T-helper 1 cell treated with Interleukin-12 subunit alpha and Interleukin-12 subunit beta and Interleukin-4 antibody, amounts not matched to agents 30 μg/mL and 1 μg/mL, for 36 hours (primary cell): ENCODE measurements around the gene GPR183.

Experiments
- H3K27ac Mint-ChIP-seq: one replicate; pipeline ENCODE4 v1.8.0; 2021; ENCODE audit warnings: mild to moderate bottlenecking, mixed read lengths
- H3K27me3 Mint-ChIP-seq: one replicate; pipeline ENCODE4 v1.8.0; 2021; ENCODE audit warnings: low read depth, mixed read lengths
- H3K36me3 Mint-ChIP-seq: one replicate; pipeline ENCODE4 v1.8.0; 2021; ENCODE audit warnings: low read depth, mixed read lengths
- H3K4me1 Mint-ChIP-seq: one replicate; pipeline ENCODE4 v1.8.0; 2021; ENCODE audit warnings: low read depth, mixed read lengths
- H3K4me3 Mint-ChIP-seq: one replicate; pipeline ENCODE4 v1.8.0; 2021; ENCODE audit warnings: mild to moderate bottlenecking, moderate library complexity, mixed read lengths
- H3K9me3 Mint-ChIP-seq: one replicate; pipeline ENCODE4 v1.8.0; 2021; ENCODE audit warnings: mixed read lengths

GPR183 gene

DNA sequence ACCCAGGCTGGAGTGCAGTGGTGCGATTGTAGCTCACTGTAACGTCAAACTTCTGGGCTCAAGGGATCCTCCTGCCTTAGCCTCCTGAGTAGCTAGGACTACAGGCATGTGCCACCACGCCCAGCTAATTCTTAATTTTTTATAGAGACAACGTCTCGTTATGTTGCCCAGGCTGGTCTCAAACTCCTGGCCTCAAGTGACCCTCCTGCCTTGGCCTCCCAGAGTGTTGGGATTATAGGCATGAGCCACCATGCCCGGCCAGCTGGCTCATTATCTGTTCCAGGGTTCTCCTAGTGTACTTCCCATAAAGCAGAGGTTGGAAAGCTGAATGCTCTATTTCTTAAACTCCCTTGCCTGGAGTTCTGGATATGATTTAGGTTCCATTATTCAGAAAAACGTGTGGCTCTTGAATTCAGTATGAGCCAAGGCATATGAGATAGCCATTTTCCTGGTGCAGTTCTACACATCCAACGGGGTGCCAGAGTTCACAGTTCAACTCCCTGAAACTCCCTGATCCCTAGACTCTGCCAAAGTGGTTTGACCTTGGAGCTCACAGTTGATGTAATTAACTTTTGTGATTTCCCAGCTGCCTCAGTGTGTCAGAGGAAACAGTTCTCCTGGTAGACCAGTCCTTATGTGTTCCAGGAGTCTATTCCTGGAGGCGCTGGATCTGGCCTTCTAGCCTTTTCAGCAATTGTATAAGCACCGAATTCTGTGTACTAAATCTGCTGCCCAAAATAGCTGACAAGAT lies 21.6 kb downstream of the GPR183 start:
- Mint-ChIP-seq H3K4me1 (peaks cover 53% of the 10 kb centered on the region), H3K27me3 (no peaks in the 10 kb centered on the region), H3K36me3 (peaks cover 22% of the 10 kb centered on the region), H3K4me3 (no peak overlapping the region), H3K9me3 (no peaks in the 10 kb centered on the region), H3K27ac (no peak overlapping the region)

DNA sequence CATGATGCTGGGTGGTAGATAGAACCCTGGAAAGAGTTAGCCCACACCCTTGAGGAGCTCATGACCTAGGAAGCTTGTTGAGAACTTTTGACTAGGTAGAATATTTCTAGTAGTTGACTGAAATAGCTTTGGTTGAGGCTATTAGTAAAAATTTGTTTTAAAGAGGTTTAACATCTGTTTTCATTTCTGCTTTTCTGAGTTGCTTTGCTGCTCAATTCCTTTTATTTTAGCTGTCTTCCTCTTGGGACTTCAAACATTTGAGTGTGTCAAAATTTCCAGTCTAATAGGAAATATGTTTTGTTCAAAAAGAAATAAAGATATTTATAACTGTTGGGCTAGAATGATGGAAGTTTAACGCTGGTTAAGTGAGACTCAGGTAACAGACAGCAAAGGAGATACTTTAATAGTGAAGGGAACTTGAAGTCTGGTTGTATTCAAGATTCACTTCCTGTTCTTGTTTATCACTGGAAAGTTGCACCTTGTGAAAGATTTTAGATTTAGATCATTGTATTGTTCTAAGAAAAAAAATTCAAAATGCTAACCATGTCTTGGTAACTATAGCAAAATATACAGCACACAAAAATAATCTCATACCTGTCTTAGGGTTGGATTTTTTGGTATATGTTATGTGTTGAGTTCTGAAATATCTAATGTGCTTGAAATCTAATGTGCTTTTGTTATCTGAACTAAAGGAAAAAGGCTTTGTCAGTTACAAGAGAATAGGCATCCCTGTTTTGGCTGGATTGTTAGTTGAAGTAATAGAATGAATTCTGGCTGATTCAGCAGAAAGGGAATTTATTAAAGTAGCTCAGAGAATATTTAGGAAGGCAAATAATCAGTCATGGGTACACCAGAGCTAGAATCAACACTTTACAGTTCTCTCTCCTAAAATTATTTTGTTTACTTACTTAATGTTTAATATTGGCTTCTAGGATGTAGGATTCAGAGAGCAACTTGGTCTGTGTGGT lies 24.7 kb downstream of the GPR183 start:
- Mint-ChIP-seq H3K4me3 (peak overlapping the region; percentile 29), H3K9me3 (no peaks in the 10 kb centered on the region), H3K27ac (peak overlapping the region; percentile 47), H3K4me1 (peaks cover 48% of the 10 kb centered on the region), H3K27me3 (no peaks in the 10 kb centered on the region), H3K36me3 (peaks cover 28% of the 10 kb centered on the region)

DNA sequence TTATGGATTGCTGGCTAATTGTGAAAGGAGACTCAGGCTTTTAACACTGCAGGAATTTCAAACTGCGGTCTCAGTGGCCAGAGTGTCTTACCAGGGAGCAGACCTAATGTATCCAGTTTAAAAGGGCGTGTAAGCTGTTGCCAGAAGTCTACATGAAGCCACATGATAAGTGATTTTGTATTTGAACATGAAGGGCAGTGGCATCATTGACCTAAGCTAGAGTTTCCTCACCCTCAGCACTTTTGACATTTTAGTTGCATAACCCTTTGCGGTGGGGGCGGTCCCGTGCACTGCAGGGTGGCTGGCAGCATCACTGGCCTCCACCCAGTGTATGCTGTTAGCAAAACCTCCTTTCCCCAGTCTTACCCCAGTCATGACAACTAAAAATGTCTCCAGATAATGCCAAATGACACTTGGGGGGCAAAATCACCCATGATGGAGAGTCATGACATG lies 25.4 kb downstream of the GPR183 start:
- peak overlapping the region; percentile 29 for H3K27ac Mint-ChIP-seq
- H3K36me3 Mint-ChIP-seq, result peaks cover 28% of the 10 kb centered on the region
- no peaks in the 10 kb centered on the region for H3K27me3 Mint-ChIP-seq
- H3K4me3 Mint-ChIP-seq, result no peak overlapping the region
- no peaks in the 10 kb centered on the region for H3K9me3 Mint-ChIP-seq
- H3K4me1 Mint-ChIP-seq, result peaks cover 48% of the 10 kb centered on the region

DNA sequence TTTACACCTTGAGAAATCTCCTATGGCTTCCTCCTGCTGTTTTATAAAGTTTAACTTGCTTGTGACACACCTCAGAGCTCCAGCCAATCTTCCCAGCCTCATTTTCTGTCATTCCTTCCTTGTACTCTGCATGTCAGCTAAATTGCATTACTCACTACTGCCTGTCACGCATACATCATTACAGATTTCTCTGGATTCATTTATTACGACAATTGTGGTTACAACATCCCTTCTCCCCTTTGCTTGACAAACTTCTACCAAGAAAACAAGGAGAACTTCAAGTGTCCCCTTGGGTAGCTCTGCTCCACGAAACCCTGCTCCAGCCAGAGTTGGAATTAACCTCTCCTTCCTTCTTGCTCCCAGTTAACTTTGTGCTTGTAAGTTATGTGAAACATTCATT lies 27.0 kb downstream of the GPR183 start:
- no peaks in the 10 kb centered on the region for H3K27me3 Mint-ChIP-seq
- no peak overlapping the region for H3K27ac Mint-ChIP-seq
- peaks cover 25% of the 10 kb centered on the region for H3K36me3 Mint-ChIP-seq
- H3K4me1 Mint-ChIP-seq, result peaks cover 56% of the 10 kb centered on the region
- H3K4me3 Mint-ChIP-seq, result no peak overlapping the region
- no peaks in the 10 kb centered on the region for H3K9me3 Mint-ChIP-seq

DNA sequence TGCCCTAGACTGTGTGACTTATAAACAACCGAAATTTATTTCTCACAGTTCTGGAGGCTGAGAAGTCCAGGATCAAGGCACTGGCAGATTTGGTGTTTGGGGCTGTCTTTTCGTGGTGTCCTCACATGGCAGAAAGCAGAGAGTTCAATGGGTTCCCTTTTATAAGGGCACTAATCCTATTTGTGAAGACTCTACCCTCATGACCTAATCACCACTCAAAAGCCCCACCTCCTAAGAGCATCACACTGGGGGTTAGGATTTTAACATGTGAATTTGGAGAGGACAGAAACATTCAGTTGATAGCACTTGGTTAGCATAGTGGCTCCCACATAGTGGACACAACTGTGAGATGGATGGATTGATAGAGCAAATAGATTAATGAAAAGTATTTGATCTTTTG lies 27.6 kb downstream of the GPR183 start:
- H3K4me1 Mint-ChIP-seq, result peaks cover 61% of the 10 kb centered on the region
- H3K27ac Mint-ChIP-seq, result no peak overlapping the region
- peaks cover 28% of the 10 kb centered on the region for H3K36me3 Mint-ChIP-seq
- H3K4me3 Mint-ChIP-seq, result no peak overlapping the region
- no peaks in the 10 kb centered on the region for H3K27me3 Mint-ChIP-seq
- H3K9me3 Mint-ChIP-seq, result no peaks in the 10 kb centered on the region

DNA sequence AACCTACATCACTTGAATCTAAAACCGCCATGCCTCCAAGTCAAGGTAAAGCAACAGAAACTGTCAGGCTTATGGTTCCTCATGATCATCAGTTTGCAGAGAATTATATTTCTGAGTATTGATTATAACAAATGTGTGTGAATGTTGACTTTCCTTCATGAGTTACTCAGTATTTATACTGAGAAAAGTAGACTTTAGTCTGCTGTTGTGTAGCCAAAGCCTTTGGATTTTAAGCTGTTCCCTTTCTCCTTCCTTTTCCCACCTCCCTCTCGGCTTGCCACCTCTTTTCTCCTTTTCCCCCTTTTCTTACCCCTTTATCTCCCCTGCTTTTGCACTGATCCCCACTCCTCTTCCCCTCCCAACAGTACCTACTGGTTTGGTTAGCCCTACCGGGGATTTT lies 28.4 kb downstream of the GPR183 start:
- Mint-ChIP-seq H3K36me3 (peaks cover 28% of the 10 kb centered on the region), H3K4me1 (peaks cover 66% of the 10 kb centered on the region), H3K27me3 (no peaks in the 10 kb centered on the region), H3K4me3 (no peak overlapping the region), H3K9me3 (no peaks in the 10 kb centered on the region), H3K27ac (no peak overlapping the region)

DNA sequence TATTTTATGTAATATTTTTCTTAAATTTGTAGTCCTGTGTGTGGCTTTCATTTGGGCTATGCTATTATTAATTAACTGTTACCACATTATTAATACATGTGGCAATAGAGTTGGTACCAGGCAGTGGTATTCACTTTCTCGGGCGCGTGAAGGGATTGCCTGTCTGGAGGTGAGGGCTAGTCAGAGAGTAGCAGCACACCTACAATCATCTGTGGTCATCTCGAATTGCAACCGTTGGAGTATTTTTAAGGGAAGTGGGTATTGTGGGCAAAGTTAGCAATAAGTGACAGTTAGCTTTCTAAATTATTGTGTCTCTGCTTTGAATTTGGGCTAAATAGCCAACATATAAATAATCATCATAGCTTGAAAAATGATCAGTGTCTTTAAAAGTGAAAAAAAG lies 29.0 kb downstream of the GPR183 start:
- H3K9me3 Mint-ChIP-seq, result peaks cover 1% of the 10 kb centered on the region
- H3K27ac Mint-ChIP-seq, result no peak overlapping the region
- H3K4me3 Mint-ChIP-seq, result no peak overlapping the region
- H3K27me3 Mint-ChIP-seq, result no peaks in the 10 kb centered on the region
- peaks cover 71% of the 10 kb centered on the region for H3K4me1 Mint-ChIP-seq
- peaks cover 32% of the 10 kb centered on the region for H3K36me3 Mint-ChIP-seq

DNA sequence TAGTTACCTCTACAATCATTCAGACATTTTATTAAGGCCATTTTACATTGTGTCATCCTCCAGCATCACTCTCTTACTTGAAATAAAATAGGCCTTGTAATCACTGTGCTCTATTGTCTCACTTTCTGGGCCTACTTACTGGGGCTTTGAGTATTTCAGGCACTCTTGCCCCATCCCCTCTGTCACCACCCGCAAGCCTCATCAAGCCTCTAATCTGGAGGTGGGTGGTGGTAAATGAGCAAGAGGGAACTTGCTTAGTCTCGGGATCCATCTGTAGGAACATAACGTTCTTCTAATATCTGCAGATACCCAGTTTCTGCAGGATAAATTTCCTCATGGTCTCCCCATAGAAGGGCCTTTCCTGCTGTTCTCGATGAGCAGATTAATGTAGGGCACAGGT lies 29.6 kb downstream of the GPR183 start:
- H3K36me3 Mint-ChIP-seq, result peaks cover 37% of the 10 kb centered on the region
- no peak overlapping the region for H3K4me3 Mint-ChIP-seq

DNA sequence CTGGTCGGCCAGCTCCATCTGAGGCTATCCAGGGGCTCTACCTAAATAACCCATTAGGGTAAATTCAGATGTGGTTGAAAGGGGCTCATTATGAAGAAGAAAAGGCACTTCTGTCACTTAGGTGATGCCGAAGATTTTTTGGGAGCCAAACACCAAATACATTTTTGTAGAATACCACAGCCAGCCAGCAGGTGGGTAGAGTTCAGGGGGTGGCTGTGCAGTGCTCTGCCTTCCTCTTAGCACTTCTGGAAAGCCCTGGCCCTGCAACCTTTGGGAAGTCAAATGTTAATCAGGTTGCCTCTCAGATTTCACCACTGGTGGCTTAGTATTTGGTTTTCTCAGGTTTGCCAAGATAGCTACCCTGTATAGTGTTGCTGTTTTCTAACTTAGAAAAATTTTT lies 30.5 kb downstream of the GPR183 start:
- H3K36me3 Mint-ChIP-seq, result peaks cover 43% of the 10 kb centered on the region
- peaks cover 59% of the 10 kb centered on the region for H3K4me1 Mint-ChIP-seq
- H3K9me3 Mint-ChIP-seq, result peaks cover 15% of the 10 kb centered on the region
- H3K27me3 Mint-ChIP-seq, result no peaks in the 10 kb centered on the region
- H3K27ac Mint-ChIP-seq, result no peak overlapping the region
- H3K4me3 Mint-ChIP-seq, result no peak overlapping the region

More for the DNA sequence above, 29.6 kb downstream of the GPR183 start:
- Mint-ChIP-seq H3K27me3 (no peaks in the 10 kb centered on the region), H3K4me1 (peaks cover 68% of the 10 kb centered on the region), H3K27ac (no peak overlapping the region), H3K9me3 (peaks cover 7% of the 10 kb centered on the region)

DNA sequence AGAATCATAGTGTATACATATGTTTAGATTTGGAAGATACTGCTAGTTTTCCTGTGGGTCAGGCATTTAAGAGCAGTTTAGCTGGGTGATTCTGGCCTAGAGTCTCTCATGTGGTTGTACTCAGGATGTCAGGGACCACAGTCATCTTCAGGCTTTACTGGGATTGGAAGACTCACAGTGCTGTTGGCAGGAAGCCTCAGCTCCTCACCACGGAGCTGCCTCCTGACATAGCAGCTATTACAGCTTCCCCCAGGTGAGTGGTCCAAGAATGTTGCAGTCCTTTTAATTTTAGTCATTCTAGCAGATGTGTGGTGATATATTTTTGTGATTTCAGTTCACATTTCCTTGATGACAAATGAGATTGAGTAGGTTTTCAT lies 32.1 kb downstream of the GPR183 start:
- Mint-ChIP-seq H3K4me3 (peak overlapping the region; percentile 7), H3K27ac (peak overlapping the region; percentile 24), H3K9me3 (peaks cover 15% of the 10 kb centered on the region), H3K36me3 (peaks cover 43% of the 10 kb centered on the region), H3K4me1 (peaks cover 54% of the 10 kb centered on the region), H3K27me3 (no peaks in the 10 kb centered on the region)

DNA sequence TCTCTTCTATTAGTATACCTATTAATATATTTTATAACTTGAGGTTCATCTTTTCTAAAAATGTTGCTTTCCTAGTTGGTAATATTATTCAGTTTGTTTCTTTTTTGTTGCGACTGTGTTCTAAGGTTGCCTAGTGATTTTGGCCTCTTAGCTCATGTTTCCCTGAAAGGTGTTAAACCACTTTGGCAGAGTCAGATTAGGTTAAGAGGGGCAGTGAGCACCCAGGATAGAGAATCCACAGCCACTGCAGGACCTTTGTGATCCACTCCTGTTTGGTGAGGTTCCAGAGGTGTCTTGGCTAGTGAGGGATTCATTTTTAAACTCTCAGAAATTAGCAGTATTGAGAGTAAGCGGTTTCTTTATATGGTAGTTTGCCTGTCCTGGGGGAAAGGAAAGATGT lies 34.1 kb downstream of the GPR183 start:
- H3K36me3 Mint-ChIP-seq, result peaks cover 35% of the 10 kb centered on the region
- H3K4me3 Mint-ChIP-seq, result no peak overlapping the region
- H3K4me1 Mint-ChIP-seq, result peaks cover 44% of the 10 kb centered on the region
- H3K27me3 Mint-ChIP-seq, result no peaks in the 10 kb centered on the region
- peak overlapping the region; percentile 76 for H3K27ac Mint-ChIP-seq
- peaks cover 15% of the 10 kb centered on the region for H3K9me3 Mint-ChIP-seq

DNA sequence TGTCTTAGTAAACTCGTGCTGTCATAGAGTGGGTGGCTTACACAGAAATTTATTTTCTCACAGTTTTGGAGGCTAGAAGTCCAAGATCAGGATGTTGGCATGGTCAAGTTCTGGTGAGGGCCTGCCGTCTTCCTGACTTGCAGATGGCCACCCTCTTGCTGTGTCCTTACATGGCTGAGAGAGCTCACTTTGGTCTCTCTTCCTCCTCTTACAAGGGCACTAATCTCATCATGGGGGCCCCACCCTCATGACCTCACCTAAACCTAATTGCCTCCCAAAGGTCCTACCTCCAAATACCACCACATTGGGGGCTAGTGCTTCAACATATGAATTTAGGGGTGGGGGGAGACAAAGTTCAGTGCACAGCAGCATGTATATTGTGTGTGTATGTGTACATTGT lies 34.7 kb downstream of the GPR183 start:
- no peak overlapping the region for H3K27ac Mint-ChIP-seq
- peaks cover 36% of the 10 kb centered on the region for H3K36me3 Mint-ChIP-seq
- H3K27me3 Mint-ChIP-seq, result no peaks in the 10 kb centered on the region
- peaks cover 39% of the 10 kb centered on the region for H3K4me1 Mint-ChIP-seq
- peaks cover 15% of the 10 kb centered on the region for H3K9me3 Mint-ChIP-seq
- H3K4me3 Mint-ChIP-seq, result no peak overlapping the region

DNA sequence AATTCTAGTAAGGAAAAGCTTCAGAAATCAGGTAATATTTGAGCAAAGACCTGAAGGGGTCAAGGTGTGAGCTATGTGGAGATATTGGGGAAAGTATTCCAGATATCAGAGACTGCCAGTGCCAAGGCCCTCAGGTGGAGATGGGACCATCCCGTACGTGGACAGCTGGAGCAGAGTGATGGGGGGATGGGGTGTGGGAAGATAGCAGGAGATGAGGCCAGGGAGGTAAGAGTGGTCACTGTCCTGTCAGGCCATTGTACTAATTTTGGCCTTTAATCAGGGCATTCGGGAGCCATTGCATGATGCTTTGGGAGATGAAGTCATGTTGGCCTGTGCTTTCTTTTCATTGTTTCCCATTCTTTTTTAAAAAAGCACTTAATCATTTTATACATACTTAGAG lies 36.0 kb downstream of the GPR183 start:
- H3K27ac Mint-ChIP-seq, result no peak overlapping the region
- peaks cover 34% of the 10 kb centered on the region for H3K36me3 Mint-ChIP-seq
- H3K4me1 Mint-ChIP-seq, result peaks cover 34% of the 10 kb centered on the region
- H3K9me3 Mint-ChIP-seq, result peaks cover 15% of the 10 kb centered on the region
- H3K27me3 Mint-ChIP-seq, result no peaks in the 10 kb centered on the region
- no peak overlapping the region for H3K4me3 Mint-ChIP-seq

DNA sequence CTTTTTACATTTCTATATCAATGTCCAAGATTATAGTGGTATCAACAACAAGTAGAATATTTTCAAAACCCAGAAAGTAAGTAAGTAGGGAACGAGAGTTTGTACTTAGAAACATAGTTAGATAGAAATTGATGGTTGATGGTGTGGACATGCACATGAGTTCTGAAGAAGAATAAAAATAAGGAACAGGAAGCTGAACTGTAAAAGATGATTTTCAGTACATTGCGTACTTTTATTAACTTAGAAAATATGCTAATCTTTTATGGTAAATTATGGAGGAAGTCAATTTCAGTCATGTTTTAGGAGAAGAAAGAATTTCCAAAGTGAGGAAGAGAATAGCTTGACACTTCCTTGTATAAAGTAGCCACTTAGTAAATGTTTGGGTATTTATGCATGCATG lies 36.7 kb downstream of the GPR183 start:
- H3K27ac Mint-ChIP-seq, result no peak overlapping the region
- H3K36me3 Mint-ChIP-seq, result peaks cover 34% of the 10 kb centered on the region
- H3K4me3 Mint-ChIP-seq, result no peak overlapping the region
- H3K4me1 Mint-ChIP-seq, result peaks cover 31% of the 10 kb centered on the region
- peaks cover 15% of the 10 kb centered on the region for H3K9me3 Mint-ChIP-seq
- H3K27me3 Mint-ChIP-seq, result no peaks in the 10 kb centered on the region
